CD4-positive, CD25-positive, alpha-beta regulatory T cell (primary cell): ENCODE data around the gene TMEM259. TPM values are rescaled to one million over a fixed set of nuclear protein-coding genes. Genes with fewer than 3 reads are reported as not detected.

Experiments used
- ATAC-seq, 2 donors: fragments of 150-1000 bp; cut with Tn5 transposase; one replicate each; pipeline ENCODE4 v1.10.0; 2021; ENCODE audit warnings: low read depth in 2 of 2, moderate number of reproducible peaks in 2 of 2, moderate library complexity in 1 of 2
- DNase-seq, 3 donors: peaks; one replicate each; pipeline versions ENCODE4 v3.0.0 to v3.0.0-alpha.2; 2012 to 2022; ENCODE audit warnings: mixed read lengths in 1 of 3
- H3K27ac ChIP-seq: one replicate; pipeline ENCODE4 v1.7.0; 2013; ENCODE audit warnings: mild to moderate bottlenecking, low read length; ENCODE audit not compliant: insufficient read depth, poor library complexity, severe bottlenecking
- H3K27me3 ChIP-seq: one replicate; pipeline ENCODE4 v1.7.0; 2013; ENCODE audit warnings: low read length; ENCODE audit not compliant: control insufficient read depth, insufficient read depth
- H3K36me3 ChIP-seq: one replicate; pipeline ENCODE4 v1.7.0; 2013; ENCODE audit warnings: mild to moderate bottlenecking, low read length, moderate library complexity; ENCODE audit not compliant: control insufficient read depth, insufficient read depth
- H3K4me1 ChIP-seq: 2 replicates; pipeline ENCODE4 v1.7.0; 2013; ENCODE audit warnings: mild to moderate bottlenecking, low read length; ENCODE audit not compliant: insufficient read depth, control insufficient read depth, poor library complexity, severe bottlenecking
- H3K4me3 ChIP-seq: one replicate; pipeline ENCODE4 v1.7.0; 2013; ENCODE audit warnings: low read depth, mild to moderate bottlenecking, low read length, moderate library complexity
- H3K9me3 ChIP-seq, 2 experiments: 1 replicate in 1 of 2; 2 replicates in 1 of 2; pipeline ENCODE4 v1.7.0; 2013; ENCODE audit warnings: low read length in 2 of 2, mild to moderate bottlenecking in 1 of 2, moderate library complexity in 1 of 2; ENCODE audit not compliant: control insufficient read depth in 2 of 2
- H3K27ac Mint-ChIP-seq, 3 donors: one replicate each; pipeline ENCODE4 v1.8.0; 2020 to 2022; ENCODE audit warnings: mild to moderate bottlenecking in 3 of 3, mixed read lengths in 3 of 3, moderate library complexity in 2 of 3
- H3K27me3 Mint-ChIP-seq: one replicate; pipeline ENCODE4 v1.8.0; 2022; ENCODE audit warnings: mild to moderate bottlenecking, mixed read lengths
- H3K36me3 Mint-ChIP-seq: one replicate; pipeline ENCODE4 v1.8.0; 2020; ENCODE audit warnings: mixed read lengths
- H3K4me1 Mint-ChIP-seq, 4 donors: one replicate each; pipeline ENCODE4 v1.8.0; 2020 to 2022; ENCODE audit warnings: mixed read lengths in 4 of 4, mild to moderate bottlenecking in 1 of 4
- H3K4me3 Mint-ChIP-seq, 4 donors: one replicate each; pipeline ENCODE4 v1.8.0; 2020 to 2022; ENCODE audit warnings: mild to moderate bottlenecking in 4 of 4, mixed read lengths in 4 of 4, moderate library complexity in 3 of 4
- H3K9me3 Mint-ChIP-seq, 7 donors: one replicate each; pipeline ENCODE4 v1.8.0; 2020 to 2022; ENCODE audit warnings: mixed read lengths in 7 of 7, mild to moderate bottlenecking in 3 of 7, moderate library complexity in 2 of 7
- polyA plus RNA-seq, 4 donors: library from polyadenylated mRNA; unstranded; fragments of 300-500 nt; fragmentation: Illumina TruSeq; gene quantifications; one replicate each; pipeline ENCODE4 v1.2.3, GENCODE V29; 2021
- total RNA-seq: library from RNA; stranded (reverse); gene quantifications from one replicate; pipeline ENCODE4 v1.2.3, GENCODE V29; 2022

TMEM259 gene
- total and polyA plus RNA-seq, 5 donors from 2014 or later, result 51.6 to 339 (median 55.1) TPM

DNA sequence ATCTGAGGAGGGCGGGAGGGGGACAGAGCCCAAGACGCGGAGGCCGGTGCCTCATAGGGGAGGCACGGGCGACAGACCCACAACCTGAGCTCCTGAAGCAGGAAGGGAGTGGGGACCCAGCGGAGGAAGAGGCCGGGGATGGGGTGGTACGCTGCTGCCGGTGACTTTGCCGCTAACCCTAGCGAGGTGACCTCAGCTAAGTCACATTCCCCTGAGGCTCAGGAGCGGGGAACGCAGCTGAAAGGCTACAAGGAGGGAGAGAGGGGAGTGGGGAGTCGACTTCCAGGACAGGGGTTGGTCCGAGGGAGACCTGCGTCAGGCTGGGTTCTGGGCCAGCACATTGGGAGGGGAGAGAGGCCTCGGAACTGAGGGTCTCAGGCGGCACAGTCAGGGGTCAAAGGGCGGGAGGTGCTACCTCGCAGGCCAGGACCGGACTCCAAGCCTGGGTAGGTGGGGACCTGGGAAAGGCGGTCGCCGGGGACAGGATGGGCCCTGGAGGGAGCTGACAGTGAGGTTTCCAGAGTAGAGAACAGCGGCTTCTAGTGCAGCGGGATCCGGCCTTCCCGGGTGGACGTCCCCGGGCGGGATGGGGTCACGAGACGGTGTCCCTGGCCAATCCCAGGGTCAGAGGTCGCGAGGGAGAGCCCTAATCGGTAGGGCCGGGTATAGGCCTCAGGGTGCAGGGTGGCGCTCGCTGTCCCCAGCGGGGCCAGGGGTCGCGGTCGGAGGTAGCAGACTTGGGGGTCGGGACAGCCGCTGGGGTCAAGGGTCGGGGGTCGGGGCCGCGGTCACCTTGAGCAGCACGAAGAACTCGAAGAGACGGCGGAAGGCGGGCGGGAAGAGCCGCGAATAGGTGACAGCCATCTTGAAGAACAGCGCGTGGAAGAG lies 699 bp downstream of the TMEM259 start:
- ATAC-seq (no peak), DNase-seq (peak in 1 of 3 donors; percentile 62)
- Histone ChIP-seq H3K27me3 (no peaks in the 10 kb centered on the region), H3K36me3 (no peaks in the 10 kb centered on the region), H3K9me3 (no peaks in the 10 kb centered on the region), H3K4me1 (peaks cover 58% of the 10 kb centered on the region), H3K27ac (peak overlapping the region; percentile 98), H3K4me3 (peak overlapping the region; percentile 65)
- Mint-ChIP-seq H3K9me3 (no peaks in the 10 kb centered on the region), H3K36me3 (no peaks in the 10 kb centered on the region), H3K27ac (peak overlapping the region; percentile 93 to 99 (median 93)), H3K27me3 (peaks cover 13% of the 10 kb centered on the region), H3K4me3 (peak overlapping the region; percentile 88 to 95 (median 94)), H3K4me1 (peaks cover 0 to 54% (median 18%) of the 10 kb centered on the region in 4 donors)

DNA sequence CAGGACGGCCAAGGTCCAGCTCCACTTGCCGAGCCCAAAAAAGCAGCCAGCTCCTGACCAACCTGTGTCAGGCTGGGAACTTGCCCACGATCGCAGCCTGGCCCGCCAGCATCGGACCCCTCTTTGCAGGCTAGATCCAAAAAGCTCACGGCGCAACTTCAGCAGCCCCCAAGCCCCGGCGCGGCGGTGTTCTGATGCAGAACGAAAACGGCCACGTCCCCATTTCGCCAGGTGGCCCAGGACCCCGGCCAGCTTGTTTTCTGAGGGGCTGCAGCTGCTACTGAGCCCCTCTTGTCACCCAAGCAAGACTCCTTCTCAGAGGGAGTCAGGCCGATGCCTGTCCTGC lies 1.3 kb downstream of the TMEM259 start:
- Histone ChIP-seq H3K4me1 (peaks cover 59% of the 10 kb centered on the region), H3K4me3 (peak overlapping the region; percentile 65), H3K27ac (peak overlapping the region; percentile 98), H3K27me3 (no peaks in the 10 kb centered on the region), H3K36me3 (no peaks in the 10 kb centered on the region), H3K9me3 (no peaks in the 10 kb centered on the region)
- no peak for ATAC-seq
- no peaks in the 10 kb centered on the region for H3K36me3 Mint-ChIP-seq
- no peak for DNase-seq
- H3K4me1 Mint-ChIP-seq, result peaks cover 0 to 53% (median 17%) of the 10 kb centered on the region in 4 donors
- peaks cover 13% of the 10 kb centered on the region for H3K27me3 Mint-ChIP-seq
- no peaks in the 10 kb centered on the region for H3K9me3 Mint-ChIP-seq
- H3K27ac Mint-ChIP-seq, result peak overlapping the region in 2 of 3 donors; percentile 93 to 99
- peak overlapping the region; percentile 88 to 95 (median 94) for H3K4me3 Mint-ChIP-seq

DNA sequence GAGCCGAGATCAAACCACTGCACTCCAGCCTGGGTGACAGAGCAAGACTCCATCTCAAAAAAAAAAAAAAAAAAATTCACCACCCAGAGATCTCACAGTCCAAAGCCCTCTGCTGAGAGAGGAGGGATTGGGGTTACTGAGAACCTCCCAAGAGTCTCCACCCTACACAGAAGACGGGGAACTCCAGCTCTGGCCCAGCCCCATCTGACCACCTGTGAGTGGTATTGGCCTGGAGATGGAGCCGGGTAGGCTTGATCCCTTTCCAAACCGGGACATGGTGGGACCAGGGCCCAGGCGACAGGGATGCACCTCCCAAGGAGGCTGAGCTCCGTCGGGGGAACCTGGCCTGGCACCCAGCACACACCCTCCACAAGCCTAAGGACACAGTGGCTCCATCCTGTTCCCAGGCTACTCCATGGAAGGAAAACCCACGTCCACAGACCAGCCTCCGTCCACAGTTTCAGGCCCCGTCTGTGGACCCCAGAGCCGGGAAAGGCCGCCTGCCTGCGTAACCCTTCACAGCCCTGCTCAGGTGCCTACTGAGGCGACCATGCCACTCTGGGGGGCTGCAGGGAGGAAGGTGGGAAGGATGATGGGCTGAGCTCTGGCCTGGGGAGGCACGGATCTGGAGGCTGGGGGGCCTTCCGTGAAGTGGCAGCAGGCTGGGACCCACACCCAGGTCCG lies 1.8 kb downstream of the TMEM259 start:
- Mint-ChIP-seq H3K4me1 (peaks cover 0 to 53% (median 17%) of the 10 kb centered on the region in 4 donors), H3K9me3 (no peaks in the 10 kb centered on the region), H3K27me3 (peaks cover 13% of the 10 kb centered on the region), H3K4me3 (peak overlapping the region; percentile 70 to 92 (median 86)), H3K36me3 (no peaks in the 10 kb centered on the region), H3K27ac (peak overlapping the region; percentile 42 to 88 (median 64))
- H3K9me3 ChIP-seq, result no peaks in the 10 kb centered on the region
- DNase-seq (no peak), ATAC-seq (no peak)
- peak overlapping the region; percentile 19 for H3K4me3 ChIP-seq
- H3K36me3 ChIP-seq, result no peaks in the 10 kb centered on the region
- H3K27me3 ChIP-seq, result no peaks in the 10 kb centered on the region
- peaks cover 59% of the 10 kb centered on the region for H3K4me1 ChIP-seq
- H3K27ac ChIP-seq, result peak overlapping the region; percentile 8

GRCh38 chr19:1018393-1018792 lies 2.5 kb downstream of the TMEM259 start:
- H3K27ac Mint-ChIP-seq, result peak overlapping the region; percentile 42 to 88 (median 64)

GRCh38 chr19:1017906-1018305 lies 3.0 kb downstream of the TMEM259 start:
- Histone ChIP-seq H3K27ac (no peak overlapping the region), H3K36me3 (peaks cover 6% of the 10 kb centered on the region), H3K4me1 (peaks cover 59% of the 10 kb centered on the region), H3K4me3 (no peak overlapping the region), H3K27me3 (no peaks in the 10 kb centered on the region), H3K9me3 (no peaks in the 10 kb centered on the region)
- peak overlapping the region in 1 of 3 donors; percentile 64 for H3K27ac Mint-ChIP-seq
- no peaks in the 10 kb centered on the region for H3K9me3 Mint-ChIP-seq
- no peaks in the 10 kb centered on the region for H3K36me3 Mint-ChIP-seq
- H3K4me1 Mint-ChIP-seq, result peaks cover 0 to 53% (median 17%) of the 10 kb centered on the region in 4 donors
- peaks cover 13% of the 10 kb centered on the region for H3K27me3 Mint-ChIP-seq
- ATAC-seq (no peak), DNase-seq (no peak)
- H3K4me3 Mint-ChIP-seq, result peak overlapping the region; percentile 58 to 92 (median 80)

More at GRCh38 chr19:1018393-1018792, 2.5 kb downstream of the TMEM259 start:
- Mint-ChIP-seq H3K4me1 (peaks cover 0 to 53% (median 17%) of the 10 kb centered on the region in 4 donors), H3K27me3 (peaks cover 13% of the 10 kb centered on the region), H3K4me3 (peak overlapping the region; percentile 70 to 92 (median 80)), H3K36me3 (no peaks in the 10 kb centered on the region), H3K9me3 (no peaks in the 10 kb centered on the region)
- H3K4me3 ChIP-seq, result peak overlapping the region; percentile 19
- ATAC-seq (no peak), DNase-seq (no peak)
- peaks cover 2% of the 10 kb centered on the region for H3K36me3 ChIP-seq
- no peaks in the 10 kb centered on the region for H3K9me3 ChIP-seq
- no peak overlapping the region for H3K27ac ChIP-seq
- H3K4me1 ChIP-seq, result peaks cover 59% of the 10 kb centered on the region
- H3K27me3 ChIP-seq, result no peaks in the 10 kb centered on the region

GRCh38 chr19:1017115-1017905 lies 3.6 kb downstream of the TMEM259 start:
- peaks cover 59% of the 10 kb centered on the region for H3K4me1 ChIP-seq
- no peak overlapping the region for H3K4me3 ChIP-seq
- DNase-seq (no peak), ATAC-seq (no peak)
- H3K9me3 ChIP-seq, result no peaks in the 10 kb centered on the region
- H3K27me3 Mint-ChIP-seq, result peaks cover 13% of the 10 kb centered on the region
- no peaks in the 10 kb centered on the region for H3K36me3 Mint-ChIP-seq
- H3K4me3 Mint-ChIP-seq, result peak overlapping the region; percentile 63 to 89 (median 72)
- H3K27me3 ChIP-seq, result no peaks in the 10 kb centered on the region
- H3K27ac ChIP-seq, result no peak overlapping the region
- no peaks in the 10 kb centered on the region for H3K9me3 Mint-ChIP-seq
- H3K36me3 ChIP-seq, result peaks cover 8% of the 10 kb centered on the region
- H3K4me1 Mint-ChIP-seq, result peaks cover 0 to 50% (median 17%) of the 10 kb centered on the region in 4 donors
- H3K27ac Mint-ChIP-seq, result peak overlapping the region in 1 of 3 donors; percentile 76

- H3K27me3 ChIP-seq, result no peaks in the 10 kb centered on the region
- Mint-ChIP-seq H3K9me3 (no peaks in the 10 kb centered on the region), H3K36me3 (no peaks in the 10 kb centered on the region), H3K4me3 (peak overlapping the region; percentile 63 to 89 (median 72)), H3K27ac (peak overlapping the region in 1 of 3 donors; percentile 76), H3K27me3 (peaks cover 13% of the 10 kb centered on the region), H3K4me1 (peaks cover 0 to 47% (median 16%) of the 10 kb centered on the region in 4 donors)
- DNase-seq (no peak), ATAC-seq (no peak)
- no peaks in the 10 kb centered on the region for H3K9me3 ChIP-seq
- H3K4me1 ChIP-seq, result peaks cover 56% of the 10 kb centered on the region
- H3K27ac ChIP-seq, result no peak overlapping the region
- H3K36me3 ChIP-seq, result peaks cover 11% of the 10 kb centered on the region
- no peak overlapping the region for H3K4me3 ChIP-seq
Observed at GRCh38 chr19:1016647-1017114, 4.2 kb downstream of the TMEM259 start.
